Cardiac septum (tissue), 1 donor: ENCODE measurements around the gene IL34. TPM values are rescaled to one million over a fixed set of nuclear protein-coding genes. Genes with fewer than 3 reads are reported as not detected.

ENCODE experiments used
- DNase-seq: peaks from one replicate; pipeline ENCODE4 v3.0.0-alpha.2; 2020; ENCODE audit warnings: low spot score
- intact Hi-C: fragments of 100-400 bp; cut with DNase I; formaldehyde crosslinking; loops from one replicate; pipeline ENCODE4 v1.14.0; 2022
- total RNA-seq: library from RNA; stranded (reverse); fragmentation: NEBNext Ultra II Directional; extraction: Animal tissue kit (Norgen Biotek cat#: 25700); gene quantifications from one replicate; pipeline ENCODE4 v1.2.1, GENCODE V29; 2021
- donor health status: DM: no; HTN: no; CAD: no.

The IL34 gene
- total RNA-seq, 1 donor from 2014 or later, result 1.2 TPM

- intact Hi-C loops, result no loop called here
- DNase-seq, result no peak
These were observed 63.1 kb downstream of the IL34 start for GRCh38 chr16:70709457-70709856.

DNA sequence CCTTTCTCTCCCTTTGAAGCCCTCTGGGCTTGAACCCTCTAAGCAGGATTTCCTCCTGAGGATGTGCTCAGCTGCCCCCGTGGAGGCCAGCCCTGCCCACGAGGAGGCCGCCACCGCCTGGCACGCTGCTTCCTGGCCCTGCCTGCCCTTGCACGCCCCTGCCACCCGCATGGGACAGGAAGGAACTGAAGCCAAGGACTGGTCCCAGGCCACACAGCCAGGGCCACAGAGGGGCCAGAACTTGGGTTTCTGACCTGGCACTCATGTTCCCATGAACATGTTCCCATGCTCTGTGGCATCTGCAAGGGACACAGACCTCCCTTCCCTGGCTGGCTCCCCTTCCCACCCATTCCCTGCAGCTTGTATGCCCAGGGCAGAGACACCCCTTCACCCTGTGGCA lies 63.6 kb downstream of the IL34 start:
- no peak for DNase-seq
- intact Hi-C loops, result no loop called here

Other genes starting within 250 kb of the IL34 start
- 24.2 TPM for gene ST3GAL2, start 207.5 kb upstream of the IL34 start, total RNA-seq
- gene FCSK, start 192.0 kb upstream of the IL34 start, total RNA-seq, result 9.4 TPM
- gene COG4, start 123.0 kb upstream of the IL34 start, total RNA-seq, result 36.3 TPM
- gene SF3B3, start 122.7 kb upstream of the IL34 start, total RNA-seq, result 159 TPM
- gene MTSS2, start 39.5 kb downstream of the IL34 start, total RNA-seq, result 63.4 TPM
- gene VAC14, start 154.6 kb downstream of the IL34 start, total RNA-seq, result 19.0 TPM